Neural cell (in vitro differentiated cells): ENCODE results near the gene SLC9A2.

ENCODE experiments used
- CTCF ChIP-seq: fragments of 450-650 bp; IDR thresholded peaks from 2 replicates; pipeline ENCODE4 v1.5.1; 2014; ENCODE audit warnings: antibody characterized with exemption, mild to moderate bottlenecking, moderate library complexity; ENCODE audit not compliant: poor library complexity, severe bottlenecking
- MXI1 ChIP-seq: fragments of 450-650 bp; conservative IDR thresholded peaks from 2 replicates; pipeline ENCODE4 v1.6.1; 2014; ENCODE audit warnings: antibody characterized with exemption, mild to moderate bottlenecking; ENCODE audit not compliant: poor library complexity, severe bottlenecking
- RAD21 ChIP-seq: fragments of 450-650 bp; conservative IDR thresholded peaks from 2 replicates; pipeline ENCODE4 v1.6.1; 2014; ENCODE audit warnings: antibody characterized with exemption, mild to moderate bottlenecking, moderate library complexity

GRCh38 chr2:102652126-102652525 is 32.8 kb downstream of the SLC9A2 start:
- TF ChIP-seq CTCF (no peak), MXI1 (no peak), RAD21 (no peak)
